OCI-LY3 (cell line): ENCODE data around the gene SETBP1.

Experiments
- EZH2phosphoT487 ChIP-seq: fragments of 200-600 bp; shearing (Covaris generic); IDR thresholded peaks from 2 replicates; pipeline ENCODE4 v1.6.1; 2018; ENCODE audit warnings: antibody characterized with exemption, mixed run types, low read depth
- TF ChIP-seq, protein P1 (sequence below): fragments of 200-600, 300-600 bp; sonication (generic); IDR thresholded peaks from 2 replicates; pipeline ENCODE4 v1.5.1; 2014; ENCODE audit warnings: antibody characterized with exemption, low read length, low read depth

DNA sequence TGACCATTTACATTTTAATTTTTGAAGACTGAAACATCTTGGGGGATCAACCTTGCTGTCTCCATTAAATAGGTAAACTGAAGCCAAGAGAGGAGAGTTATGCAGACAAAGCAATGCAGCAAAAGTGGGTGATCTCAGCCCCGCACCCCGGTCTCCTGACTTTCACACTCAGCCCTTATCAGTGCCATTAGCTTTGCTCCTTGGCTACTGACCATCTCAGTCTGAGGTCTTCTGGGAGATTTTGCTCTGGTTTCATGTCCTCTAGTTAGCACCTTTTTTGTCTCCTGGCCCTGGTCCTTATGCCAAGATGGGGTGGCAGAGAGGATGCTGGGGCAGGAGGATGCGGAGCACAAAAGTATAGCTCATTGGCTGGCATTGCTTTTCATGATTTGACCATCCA is 61.4 kb downstream of the SETBP1 start:
- TF ChIP-seq, protein P1, sequence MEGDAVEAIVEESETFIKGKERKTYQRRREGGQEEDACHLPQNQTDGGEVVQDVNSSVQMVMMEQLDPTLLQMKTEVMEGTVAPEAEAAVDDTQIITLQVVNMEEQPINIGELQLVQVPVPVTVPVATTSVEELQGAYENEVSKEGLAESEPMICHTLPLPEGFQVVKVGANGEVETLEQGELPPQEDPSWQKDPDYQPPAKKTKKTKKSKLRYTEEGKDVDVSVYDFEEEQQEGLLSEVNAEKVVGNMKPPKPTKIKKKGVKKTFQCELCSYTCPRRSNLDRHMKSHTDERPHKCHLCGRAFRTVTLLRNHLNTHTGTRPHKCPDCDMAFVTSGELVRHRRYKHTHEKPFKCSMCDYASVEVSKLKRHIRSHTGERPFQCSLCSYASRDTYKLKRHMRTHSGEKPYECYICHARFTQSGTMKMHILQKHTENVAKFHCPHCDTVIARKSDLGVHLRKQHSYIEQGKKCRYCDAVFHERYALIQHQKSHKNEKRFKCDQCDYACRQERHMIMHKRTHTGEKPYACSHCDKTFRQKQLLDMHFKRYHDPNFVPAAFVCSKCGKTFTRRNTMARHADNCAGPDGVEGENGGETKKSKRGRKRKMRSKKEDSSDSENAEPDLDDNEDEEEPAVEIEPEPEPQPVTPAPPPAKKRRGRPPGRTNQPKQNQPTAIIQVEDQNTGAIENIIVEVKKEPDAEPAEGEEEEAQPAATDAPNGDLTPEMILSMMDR: no peak
- TF ChIP-seq EZH2phosphoT487: no peak
